AG09309 (cell line): ENCODE results near the gene ZGRF1.
"Not testable (repeated sequence)": the region's sequence is repeated elsewhere in the genome, so short reads cannot be mapped to it uniquely, and the experiment has no call there.

Experiments
- DNase-seq: peaks from one replicate; pipeline ENCODE4 v3.0.0-alpha.2; 2010; ENCODE audit warnings: low read depth
- H3K4me3 ChIP-seq: 2 replicates; pipeline ENCODE4 v1.5.1; 2011; ENCODE audit warnings: mild to moderate bottlenecking, low read depth, low read length, moderate library complexity; ENCODE audit not compliant: control insufficient read depth
- CTCF ChIP-seq: IDR thresholded peaks from 2 replicates; pipeline ENCODE4 v1.5.1; 2011; ENCODE audit warnings: mild to moderate bottlenecking, low read depth, low read length, inconsistent platforms; ENCODE audit not compliant: insufficient read depth, control insufficient read depth; ENCODE audit errors: missing control alignments

The ZGRF1 gene

GRCh38 chr4:112673076-112673475, 36.4 kb upstream of the ZGRF1 start:
- TF ChIP-seq CTCF: no peak
- DNase-seq: no peak
- H3K4me3 ChIP-seq: no peak overlapping the region

- H3K4me3 ChIP-seq: no peak overlapping the region
- TF ChIP-seq CTCF: no peak
- DNase-seq: no peak
Measured at GRCh38 chr4:112668131-112668530, 31.4 kb upstream of the ZGRF1 start.

- H3K4me3 ChIP-seq: no peak overlapping the region
- TF ChIP-seq CTCF: no peak
- DNase-seq: no peak
Measured at GRCh38 chr4:112664611-112665010, 27.9 kb upstream of the ZGRF1 start.

GRCh38 chr4:112656115-112656514, 19.4 kb upstream of the ZGRF1 start:
- H3K4me3 ChIP-seq, DNase-seq: not testable (repeated sequence)

GRCh38 chr4:112655270-112655669, 18.6 kb upstream of the ZGRF1 start:
- no peak for TF ChIP-seq CTCF
- DNase-seq: no peak

GRCh38 chr4:112652216-112652615, 15.5 kb upstream of the ZGRF1 start:
- no peak overlapping the region for H3K4me3 ChIP-seq
- TF ChIP-seq CTCF: no peak
- no peak for DNase-seq

More at GRCh38 chr4:112655270-112655669, 18.6 kb upstream of the ZGRF1 start:
- no peak overlapping the region for H3K4me3 ChIP-seq

GRCh38 chr4:112651641-112652040, 14.9 kb upstream of the ZGRF1 start:
- no peak for DNase-seq
- no peak overlapping the region for H3K4me3 ChIP-seq
- TF ChIP-seq CTCF: no peak
